ENCODE results near the gene SUCNR1.

GRCh38 chr3:151866711-151867410 lies 6.6 kb upstream of the SUCNR1 start:
- TF ChIP-seq EP300 (IDR thresholded peaks at IDR 0.05) (no peak), POLR2AphosphoS5 (IDR thresholded peaks at IDR 0.05) (no peak)
